Prostate gland (tissue), 2 donors: ENCODE results near the gene MS4A15.

ENCODE experiments used
- CTCF ChIP-seq, 4 experiments: fragments of 200-600 bp in 2 of 4; fragments of 450-650 bp in 2 of 4; sonication (generic) in 2 of 4; IDR thresholded peaks; 1 replicate in 3 of 4; 2 replicates in 1 of 4; pipeline ENCODE4 v1.5.1; 2016 to 2019; ENCODE audit warnings: antibody characterized with exemption in 4 of 4, mild to moderate bottlenecking in 2 of 4, moderate library complexity in 2 of 4
- POLR2A ChIP-seq: fragments of 450-650 bp; IDR thresholded peaks from one replicate; pipeline ENCODE4 v1.6.1; 2016; ENCODE audit warnings: antibody characterized with exemption, mild to moderate bottlenecking

GRCh38 chr11:60765355-60765754, 8.7 kb downstream of the MS4A15 start:
- no peak for TF ChIP-seq CTCF (IDR thresholded peaks at IDR 0.05)
- TF ChIP-seq POLR2A: no peak
